Cardiac muscle cell (in vitro differentiated cells and primary cell): ENCODE results near the gene EPB42. TPM values are rescaled to one million over a fixed set of nuclear protein-coding genes. Genes with fewer than 3 reads are reported as not detected.

ENCODE experiments used
- DNase-seq, 2 donors: peaks; one replicate each; pipeline versions ENCODE4 v3.0.0 to v3.0.0-alpha.2; 2010 to 2017; ENCODE audit warnings: low read depth in 1 of 2, low spot score in 1 of 2
- H3K27ac ChIP-seq: fragments of 200-600 bp; sonication (generic); 2 replicates; pipeline ENCODE4 v1.5.1; 2016
- H3K27me3 ChIP-seq: fragments of 200-600 bp; sonication (generic); 2 replicates; pipeline ENCODE4 v1.6.0; 2016; ENCODE audit warnings: control low read depth
- H3K36me3 ChIP-seq: fragments of 200-600 bp; sonication (generic); 2 replicates; pipeline ENCODE4 v1.5.1; 2016; ENCODE audit warnings: control low read depth
- H3K4me1 ChIP-seq: fragments of 200-600 bp; sonication (generic); 2 replicates; pipeline ENCODE4 v1.8.1; 2017; ENCODE audit warnings: low read depth, mild to moderate bottlenecking, mixed run types
- H3K4me3 ChIP-seq: fragments of 200-600 bp; sonication (generic); 2 replicates; pipeline ENCODE4 v1.5.1; 2016; ENCODE audit warnings: mild to moderate bottlenecking
- H3K9me3 ChIP-seq: fragments of 200-600 bp; sonication (generic); 2 replicates; pipeline ENCODE4 v1.5.1; 2017; ENCODE audit warnings: low read depth, mild to moderate bottlenecking, control low read depth
- polyA plus RNA-seq: library from polyadenylated mRNA; unstranded; fragments of >200 nt; fragmentation: Nextera tagmentation; extraction: Ambion mirVana; gene quantifications from 2 replicates; pipeline ENCODE4 v1.2.1, GENCODE V29; 2016
- total RNA-seq: library from RNA; depleted of rRNA; stranded (reverse); fragments of >200 nt; gene quantifications from 2 replicates; pipeline ENCODE4 v1.2.3, GENCODE V29; 2016
- TF ChIP-seq, protein P1 (sequence below): IDR thresholded peaks from 2 replicates; pipeline ENCODE4 v1.5.1; 2012; ENCODE audit warnings: low read depth, mild to moderate bottlenecking, low read length

Gene EPB42
- total and polyA plus RNA-seq, 2 experiments from 2014 or later: 0.12 to 0.94 TPM

DNA sequence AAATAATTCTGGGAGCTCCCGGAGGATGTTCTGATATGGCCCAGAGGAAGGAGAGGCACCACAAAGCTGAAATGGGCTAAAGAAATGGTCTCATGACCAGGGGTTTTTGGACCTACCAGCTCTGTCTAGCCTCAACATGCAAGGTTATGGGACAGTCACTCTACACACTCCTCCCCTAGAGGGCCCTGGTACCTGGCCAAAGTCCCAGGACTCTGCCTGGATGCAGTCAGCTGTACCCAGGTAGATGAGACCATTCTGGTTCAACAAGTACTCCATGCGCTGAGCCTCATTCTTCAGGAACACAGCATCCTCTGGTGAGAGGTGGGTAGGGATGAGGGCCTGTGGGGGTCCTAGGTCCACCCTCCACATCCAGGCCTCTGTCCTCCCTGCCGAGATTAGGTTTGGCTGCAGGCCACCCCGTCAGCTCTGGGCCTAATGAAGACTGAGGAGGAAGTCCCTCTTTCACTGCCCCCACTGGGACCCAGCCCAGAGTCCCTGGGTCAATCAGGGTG lies 9.5 kb downstream of the EPB42 start:
- H3K27me3 ChIP-seq: no peaks in the 10 kb centered on the region
- H3K4me1 ChIP-seq: peaks cover 4% of the 10 kb centered on the region
- DNase-seq: no peak
- TF ChIP-seq, protein P1, sequence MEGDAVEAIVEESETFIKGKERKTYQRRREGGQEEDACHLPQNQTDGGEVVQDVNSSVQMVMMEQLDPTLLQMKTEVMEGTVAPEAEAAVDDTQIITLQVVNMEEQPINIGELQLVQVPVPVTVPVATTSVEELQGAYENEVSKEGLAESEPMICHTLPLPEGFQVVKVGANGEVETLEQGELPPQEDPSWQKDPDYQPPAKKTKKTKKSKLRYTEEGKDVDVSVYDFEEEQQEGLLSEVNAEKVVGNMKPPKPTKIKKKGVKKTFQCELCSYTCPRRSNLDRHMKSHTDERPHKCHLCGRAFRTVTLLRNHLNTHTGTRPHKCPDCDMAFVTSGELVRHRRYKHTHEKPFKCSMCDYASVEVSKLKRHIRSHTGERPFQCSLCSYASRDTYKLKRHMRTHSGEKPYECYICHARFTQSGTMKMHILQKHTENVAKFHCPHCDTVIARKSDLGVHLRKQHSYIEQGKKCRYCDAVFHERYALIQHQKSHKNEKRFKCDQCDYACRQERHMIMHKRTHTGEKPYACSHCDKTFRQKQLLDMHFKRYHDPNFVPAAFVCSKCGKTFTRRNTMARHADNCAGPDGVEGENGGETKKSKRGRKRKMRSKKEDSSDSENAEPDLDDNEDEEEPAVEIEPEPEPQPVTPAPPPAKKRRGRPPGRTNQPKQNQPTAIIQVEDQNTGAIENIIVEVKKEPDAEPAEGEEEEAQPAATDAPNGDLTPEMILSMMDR: no peak
- H3K36me3 ChIP-seq: no peaks in the 10 kb centered on the region
- H3K4me3 ChIP-seq: no peak overlapping the region
- no peak overlapping the region for H3K27ac ChIP-seq
- H3K9me3 ChIP-seq: no peaks in the 10 kb centered on the region

DNA sequence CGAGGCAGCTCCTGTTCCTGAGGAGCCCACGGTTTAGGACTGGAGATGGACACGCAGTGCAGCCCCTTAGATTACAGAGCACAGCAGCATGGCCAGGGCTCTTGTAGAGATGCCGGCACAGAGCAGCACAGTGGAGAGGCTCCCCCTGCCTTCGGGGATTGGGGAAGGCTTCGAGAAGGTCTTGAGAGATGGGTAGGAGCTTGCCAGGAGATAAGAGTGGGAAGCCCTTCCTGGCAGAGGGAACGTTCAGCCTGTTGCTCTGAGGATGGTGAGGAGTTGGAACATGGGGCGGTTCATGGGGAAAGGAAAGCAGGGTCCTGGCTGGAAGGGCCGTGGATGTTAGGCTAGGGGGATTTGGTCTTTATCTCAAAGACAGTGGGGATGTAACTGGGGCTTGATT lies 10.0 kb downstream of the EPB42 start:
- Histone ChIP-seq H3K27me3 (no peaks in the 10 kb centered on the region), H3K27ac (no peak overlapping the region), H3K4me1 (peaks cover 4% of the 10 kb centered on the region), H3K9me3 (no peaks in the 10 kb centered on the region), H3K36me3 (no peaks in the 10 kb centered on the region), H3K4me3 (no peak overlapping the region)
- TF ChIP-seq, protein P1: no peak
- DNase-seq: no peak

DNA sequence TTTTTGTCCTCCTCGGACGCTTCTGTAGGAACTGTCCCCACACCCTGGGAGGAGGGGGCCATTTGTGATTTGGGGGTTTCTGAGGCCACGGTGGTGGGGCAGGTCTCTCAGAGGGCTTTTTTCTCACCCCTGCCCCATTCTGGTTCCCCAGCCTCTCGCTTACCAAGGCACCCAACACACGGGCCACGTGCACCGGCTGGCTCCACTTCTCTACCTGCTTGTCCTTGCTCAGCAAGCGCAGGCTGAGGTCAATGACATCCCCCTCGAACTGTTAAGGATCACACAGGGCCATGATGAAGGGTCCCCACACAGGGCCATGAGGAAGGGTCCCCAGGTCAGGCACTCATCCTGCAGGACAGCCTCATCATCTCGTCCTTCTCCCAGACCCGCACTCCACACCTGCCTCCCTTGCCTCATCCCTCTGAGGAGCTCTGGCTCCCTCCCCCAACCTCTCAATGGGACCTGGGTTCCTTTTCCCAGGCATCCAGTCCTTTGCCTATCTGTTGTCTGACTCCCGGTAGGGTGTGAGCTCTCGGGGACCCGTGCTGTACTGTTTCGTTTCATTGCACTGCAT lies 10.6 kb downstream of the EPB42 start:
- no peak for DNase-seq
- TF ChIP-seq, protein P1: no peak
- Histone ChIP-seq H3K27ac (no peak overlapping the region), H3K4me3 (no peak overlapping the region), H3K36me3 (no peaks in the 10 kb centered on the region), H3K27me3 (no peaks in the 10 kb centered on the region), H3K4me1 (peaks cover 4% of the 10 kb centered on the region), H3K9me3 (no peaks in the 10 kb centered on the region)

DNA sequence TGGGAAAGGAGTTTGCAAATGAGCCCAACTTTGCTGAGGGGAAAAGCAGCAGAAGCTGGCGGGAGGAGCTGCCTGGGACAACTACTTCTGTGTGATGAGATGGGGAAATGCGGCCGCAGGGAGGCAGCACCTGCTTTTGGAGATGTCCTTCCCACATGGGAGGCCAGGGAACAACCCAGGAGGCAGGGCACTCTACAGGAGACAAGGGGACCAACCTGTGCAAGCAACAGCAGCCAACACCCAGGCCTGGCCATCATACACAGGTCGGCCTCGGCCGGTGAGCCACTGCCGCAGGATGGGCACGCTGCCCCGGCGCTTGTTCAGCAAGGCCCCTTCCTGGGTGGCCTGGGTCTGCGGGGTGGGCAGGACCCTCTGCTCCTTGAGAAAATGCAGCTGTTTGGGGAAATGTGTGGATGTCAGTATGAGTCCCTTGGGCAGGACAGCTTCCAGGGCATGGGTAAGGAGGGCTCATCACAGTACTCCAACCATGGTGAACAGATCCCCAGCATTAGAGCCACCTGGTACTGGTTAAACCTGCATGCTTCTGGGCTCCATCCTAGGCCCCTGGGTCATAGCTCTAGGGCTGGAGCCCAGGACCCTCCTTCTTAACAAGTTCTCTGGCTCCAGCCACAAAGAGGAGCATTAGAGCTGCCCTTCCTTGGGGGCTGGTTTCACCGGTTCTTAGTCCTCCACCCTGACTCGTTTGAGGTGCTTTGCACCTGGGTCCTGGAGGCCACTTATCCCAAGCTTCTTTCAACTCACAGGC lies 11.6 kb downstream of the EPB42 start:
- H3K4me1 ChIP-seq: no peaks in the 10 kb centered on the region
- H3K27me3 ChIP-seq: no peaks in the 10 kb centered on the region
- TF ChIP-seq, protein P1: peak; percentile 25
- no peak overlapping the region for H3K4me3 ChIP-seq
- H3K9me3 ChIP-seq: no peaks in the 10 kb centered on the region
- no peak overlapping the region for H3K27ac ChIP-seq
- no peaks in the 10 kb centered on the region for H3K36me3 ChIP-seq
- peak; percentile 22 to 54 for DNase-seq

DNA sequence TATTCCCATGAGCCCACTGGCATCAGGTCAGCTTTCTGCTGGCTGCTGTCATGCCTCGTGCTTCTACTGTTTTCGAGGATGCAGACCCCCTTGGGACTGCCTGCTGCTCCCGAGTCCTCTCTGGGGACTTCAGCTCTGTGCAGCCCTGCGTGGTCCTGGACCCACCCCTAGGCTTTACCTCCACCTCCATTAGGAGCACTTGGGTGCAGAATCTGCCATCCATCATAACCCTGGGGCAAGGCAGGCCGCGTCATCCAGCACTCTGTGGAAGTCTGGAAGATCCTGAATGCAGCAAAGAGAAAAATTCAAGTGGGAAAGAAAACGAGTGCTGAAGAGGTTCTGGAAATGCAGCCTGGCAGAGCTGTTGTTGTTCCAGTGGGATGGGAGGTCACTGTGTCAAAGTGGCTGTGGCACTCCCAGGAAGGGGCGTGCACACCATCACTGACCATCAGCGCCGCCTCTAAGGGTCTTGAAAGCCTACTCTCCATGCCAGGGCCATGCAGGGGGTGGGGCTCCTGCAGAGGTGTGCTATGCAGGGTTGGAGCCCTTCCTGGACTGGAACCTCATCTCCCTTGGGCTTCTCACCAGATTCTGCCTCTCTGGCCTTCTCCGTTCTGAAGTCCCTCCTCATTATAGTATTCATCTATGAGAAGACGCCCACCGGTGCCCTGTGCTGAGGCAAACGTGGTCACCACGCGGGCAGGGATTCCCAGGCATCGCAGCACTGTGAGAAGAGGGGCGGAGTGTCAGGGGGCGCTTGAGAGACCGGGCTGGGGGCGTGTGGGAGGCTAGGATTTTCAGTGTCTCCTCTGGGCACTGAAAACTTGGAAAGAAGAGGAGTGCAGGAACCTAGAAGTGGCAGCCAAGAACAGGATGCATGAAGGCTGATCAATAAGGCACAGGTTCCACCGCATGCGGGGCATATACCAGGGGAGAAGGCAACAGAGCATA lies 12.5 kb downstream of the EPB42 start:
- no peak overlapping the region for H3K4me3 ChIP-seq
- H3K4me1 ChIP-seq: no peaks in the 10 kb centered on the region
- no peaks in the 10 kb centered on the region for H3K27me3 ChIP-seq
- H3K9me3 ChIP-seq: no peaks in the 10 kb centered on the region
- no peaks in the 10 kb centered on the region for H3K36me3 ChIP-seq
- TF ChIP-seq, protein P1: no peak
- DNase-seq: no peak
- no peak overlapping the region for H3K27ac ChIP-seq
